Neural progenitor cell (in vitro differentiated cells): ENCODE results near the gene FZD10.

Experiments used
- EZH2 ChIP-seq: fragments of 200-600 bp; sonication (generic); IDR thresholded peaks from 2 replicates; pipeline ENCODE4 v1.6.1; 2017; ENCODE audit warnings: antibody characterized with exemption, mild to moderate bottlenecking, moderate library complexity
- TF ChIP-seq, protein P1 (sequence below): fragments of 200-600 bp; sonication (generic); IDR thresholded peaks from 2 replicates; pipeline ENCODE4 v1.5.1; 2017; ENCODE audit warnings: antibody characterized with exemption, mild to moderate bottlenecking

GRCh38 chr12:130157998-130158753, 4.1 kb upstream of the FZD10 start:
- TF ChIP-seq, protein P1, sequence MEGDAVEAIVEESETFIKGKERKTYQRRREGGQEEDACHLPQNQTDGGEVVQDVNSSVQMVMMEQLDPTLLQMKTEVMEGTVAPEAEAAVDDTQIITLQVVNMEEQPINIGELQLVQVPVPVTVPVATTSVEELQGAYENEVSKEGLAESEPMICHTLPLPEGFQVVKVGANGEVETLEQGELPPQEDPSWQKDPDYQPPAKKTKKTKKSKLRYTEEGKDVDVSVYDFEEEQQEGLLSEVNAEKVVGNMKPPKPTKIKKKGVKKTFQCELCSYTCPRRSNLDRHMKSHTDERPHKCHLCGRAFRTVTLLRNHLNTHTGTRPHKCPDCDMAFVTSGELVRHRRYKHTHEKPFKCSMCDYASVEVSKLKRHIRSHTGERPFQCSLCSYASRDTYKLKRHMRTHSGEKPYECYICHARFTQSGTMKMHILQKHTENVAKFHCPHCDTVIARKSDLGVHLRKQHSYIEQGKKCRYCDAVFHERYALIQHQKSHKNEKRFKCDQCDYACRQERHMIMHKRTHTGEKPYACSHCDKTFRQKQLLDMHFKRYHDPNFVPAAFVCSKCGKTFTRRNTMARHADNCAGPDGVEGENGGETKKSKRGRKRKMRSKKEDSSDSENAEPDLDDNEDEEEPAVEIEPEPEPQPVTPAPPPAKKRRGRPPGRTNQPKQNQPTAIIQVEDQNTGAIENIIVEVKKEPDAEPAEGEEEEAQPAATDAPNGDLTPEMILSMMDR: no peak
- no peak for TF ChIP-seq EZH2
